GM12875 (cell line): ENCODE results near the gene ZIC4.

Source experiments
- H3K4me3 ChIP-seq: one replicate; pipeline ENCODE4 v1.5.1; 2011; ENCODE audit warnings: low read depth, low read length, control low read depth
- TF ChIP-seq, protein P1 (sequence below): IDR thresholded peaks from 2 replicates; pipeline ENCODE4 v1.5.1; 2011; ENCODE audit warnings: low read depth, mild to moderate bottlenecking, control low read depth, inconsistent platforms, low read length, moderate library complexity, borderline replicate concordance; ENCODE audit not compliant: insufficient read depth

Gene ZIC4

GRCh38 chr3:147371771-147372340, 34.5 kb downstream of the ZIC4 start:
- no peak overlapping the region for H3K4me3 ChIP-seq
- TF ChIP-seq, protein P1, sequence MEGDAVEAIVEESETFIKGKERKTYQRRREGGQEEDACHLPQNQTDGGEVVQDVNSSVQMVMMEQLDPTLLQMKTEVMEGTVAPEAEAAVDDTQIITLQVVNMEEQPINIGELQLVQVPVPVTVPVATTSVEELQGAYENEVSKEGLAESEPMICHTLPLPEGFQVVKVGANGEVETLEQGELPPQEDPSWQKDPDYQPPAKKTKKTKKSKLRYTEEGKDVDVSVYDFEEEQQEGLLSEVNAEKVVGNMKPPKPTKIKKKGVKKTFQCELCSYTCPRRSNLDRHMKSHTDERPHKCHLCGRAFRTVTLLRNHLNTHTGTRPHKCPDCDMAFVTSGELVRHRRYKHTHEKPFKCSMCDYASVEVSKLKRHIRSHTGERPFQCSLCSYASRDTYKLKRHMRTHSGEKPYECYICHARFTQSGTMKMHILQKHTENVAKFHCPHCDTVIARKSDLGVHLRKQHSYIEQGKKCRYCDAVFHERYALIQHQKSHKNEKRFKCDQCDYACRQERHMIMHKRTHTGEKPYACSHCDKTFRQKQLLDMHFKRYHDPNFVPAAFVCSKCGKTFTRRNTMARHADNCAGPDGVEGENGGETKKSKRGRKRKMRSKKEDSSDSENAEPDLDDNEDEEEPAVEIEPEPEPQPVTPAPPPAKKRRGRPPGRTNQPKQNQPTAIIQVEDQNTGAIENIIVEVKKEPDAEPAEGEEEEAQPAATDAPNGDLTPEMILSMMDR, result no peak

- TF ChIP-seq, protein P1, result no peak
- H3K4me3 ChIP-seq, result no peak overlapping the region
Observed at GRCh38 chr3:147371140-147371539, 35.2 kb downstream of the ZIC4 start.

GRCh38 chr3:147370349-147370748, 36.0 kb downstream of the ZIC4 start:
- no peak overlapping the region for H3K4me3 ChIP-seq
- TF ChIP-seq, protein P1, result no peak

DNA sequence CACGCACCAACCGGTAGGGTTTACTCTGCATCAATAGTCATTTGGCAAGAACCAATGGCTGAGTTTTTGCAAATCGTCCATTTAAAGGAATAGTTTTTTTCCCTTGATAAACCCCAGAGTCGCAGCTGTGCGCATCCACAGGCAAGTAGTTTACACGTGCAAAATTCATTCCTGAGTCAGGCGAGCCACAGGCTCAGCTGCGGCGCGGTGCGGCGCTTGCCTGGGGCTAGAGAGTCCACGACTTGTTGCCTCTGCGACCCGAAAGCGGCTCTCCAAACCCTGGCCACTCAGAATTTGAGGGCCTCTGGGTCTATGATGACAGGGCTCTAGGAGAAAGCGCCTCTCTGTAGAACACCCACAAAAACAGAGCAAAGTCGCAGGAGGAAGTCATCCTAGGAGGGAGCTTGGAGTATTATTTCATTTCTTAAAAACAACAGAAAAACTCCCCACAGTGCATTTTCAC, 36.7 kb downstream of the ZIC4 start:
- TF ChIP-seq, protein P1, result no peak
- no peak overlapping the region for H3K4me3 ChIP-seq

DNA sequence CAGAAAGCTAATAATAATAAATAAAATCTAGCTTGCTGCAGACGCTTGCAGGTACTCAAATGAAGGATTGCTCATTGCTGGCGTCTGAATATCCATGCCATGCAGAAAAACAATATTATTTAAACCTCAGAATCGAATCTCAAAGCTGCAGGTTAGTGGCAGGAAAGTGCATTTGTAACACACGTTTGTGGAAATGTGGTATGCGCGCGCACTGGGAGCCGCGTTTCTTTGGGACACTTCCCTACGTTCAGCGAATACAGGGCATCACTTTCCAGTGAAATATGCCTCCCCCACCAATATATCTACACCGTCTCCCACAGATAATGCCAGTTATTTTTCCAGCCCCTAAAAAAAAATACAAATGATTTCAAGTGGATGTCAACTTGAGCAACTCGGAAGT, 37.1 kb downstream of the ZIC4 start:
- TF ChIP-seq, protein P1, result no peak
- H3K4me3 ChIP-seq, result no peak overlapping the region

GRCh38 chr3:147368561-147369221, 37.7 kb downstream of the ZIC4 start:
- no peak overlapping the region for H3K4me3 ChIP-seq
- TF ChIP-seq, protein P1, result no peak

GRCh38 chr3:147368151-147368550, 38.2 kb downstream of the ZIC4 start:
- no peak overlapping the region for H3K4me3 ChIP-seq
- TF ChIP-seq, protein P1, result no peak
